D721Med (cell line): ENCODE results near the gene ECT2L.
A peak's percentile ranks its signal among the peaks of the same experiment; 100 is the strongest.

Source experiments
- DNase-seq: peaks from one replicate; pipeline ENCODE4 v3.0.0; 2011; ENCODE audit warnings: low spot score; ENCODE audit not compliant: insufficient read length
- FAIRE-seq: peaks from 2 replicates; lab custom pipeline; 2011; peaks lifted over from hg19 to GRCh38; lab: Jason Lieb, UNC
- TF ChIP-seq, protein P1 (sequence below): IDR thresholded peaks from 2 replicates; pipeline ENCODE4 v1.5.1; 2012; ENCODE audit warnings: mild to moderate bottlenecking, control low read depth; ENCODE audit not compliant: insufficient read depth; ENCODE audit errors: missing control alignments

The ECT2L gene, protein sequence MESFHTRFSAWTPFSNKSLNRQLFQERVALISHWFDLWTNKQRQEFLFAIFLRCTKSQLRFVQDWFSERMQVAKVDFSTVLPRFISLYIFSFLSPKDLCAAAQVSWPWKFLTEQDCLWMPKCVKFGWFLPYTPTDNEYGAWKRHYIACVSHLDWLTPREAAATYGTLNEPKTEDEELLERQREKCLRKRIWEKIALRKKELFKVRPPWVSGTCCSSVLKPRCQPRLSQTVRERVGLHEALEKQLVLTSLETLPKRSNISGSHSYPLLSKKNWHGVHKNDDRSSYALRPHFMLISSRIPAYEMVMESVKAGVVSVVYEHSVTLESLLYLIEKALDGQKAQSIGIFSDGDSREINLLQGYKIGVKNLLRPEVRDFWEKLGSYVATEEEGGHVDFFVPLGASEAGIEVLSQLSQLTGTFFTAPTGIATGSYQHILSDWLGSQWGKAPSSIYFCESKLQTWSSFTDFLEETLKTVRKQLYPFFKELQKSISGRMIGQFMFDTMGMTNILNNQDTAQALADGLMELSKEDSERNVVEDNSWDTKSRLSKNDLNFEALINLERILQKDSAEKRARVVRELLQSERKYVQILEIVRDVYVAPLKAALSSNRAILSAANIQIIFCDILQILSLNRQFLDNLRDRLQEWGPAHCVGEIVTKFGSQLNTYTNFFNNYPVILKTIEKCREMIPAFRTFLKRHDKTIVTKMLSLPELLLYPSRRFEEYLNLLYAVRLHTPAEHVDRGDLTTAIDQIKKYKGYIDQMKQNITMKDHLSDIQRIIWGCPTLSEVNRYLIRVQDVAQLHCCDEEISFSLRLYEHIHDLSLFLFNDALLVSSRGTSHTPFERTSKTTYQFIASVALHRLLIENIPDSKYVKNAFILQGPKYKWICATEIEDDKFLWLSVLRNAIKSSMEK

DNA sequence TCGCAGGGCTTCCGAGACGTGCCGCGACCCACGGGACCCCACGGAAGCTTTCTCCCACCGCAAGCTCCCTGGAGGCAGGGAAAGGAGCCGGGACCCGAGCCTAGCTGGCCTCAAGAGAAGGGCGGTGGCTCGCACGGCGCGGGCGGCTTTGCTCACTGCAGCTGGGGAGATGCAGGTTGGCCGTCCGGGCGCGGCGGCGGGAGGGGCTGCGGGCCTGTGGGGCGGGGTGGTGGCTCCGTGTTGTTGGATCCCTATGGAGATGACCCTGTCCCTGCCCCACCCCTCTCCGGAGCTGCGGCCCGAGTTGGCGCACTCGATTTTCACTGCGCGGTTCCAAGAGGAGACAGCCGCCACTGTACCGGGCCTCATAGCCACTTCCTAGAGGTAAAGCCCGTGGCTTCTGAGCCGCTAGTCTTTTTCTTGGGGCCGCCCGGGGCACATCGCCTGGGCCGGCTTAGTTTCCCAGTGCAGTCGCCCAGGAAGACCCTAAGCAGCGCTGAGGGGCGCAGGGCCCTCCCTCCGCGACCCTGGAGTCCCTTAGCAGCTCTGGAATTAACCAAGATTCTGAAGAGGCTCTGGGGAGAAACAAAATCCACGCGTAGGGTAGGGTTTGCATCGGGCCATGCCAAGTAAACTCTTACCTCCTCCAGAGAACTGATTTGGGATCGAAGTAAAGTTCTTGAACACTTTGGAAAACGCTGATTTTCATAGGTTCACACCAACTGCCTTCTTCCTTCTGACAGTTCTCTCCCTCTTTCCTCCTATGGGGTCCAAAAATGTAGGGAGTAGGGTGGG is at the start of gene ECT2L:
TSS of gene ECT2L (plus strand) at position 279 of the 795 bp plus-strand sequence. CDS start 17,188 bp downstream, outside the sequence.
- TF ChIP-seq, protein P1, sequence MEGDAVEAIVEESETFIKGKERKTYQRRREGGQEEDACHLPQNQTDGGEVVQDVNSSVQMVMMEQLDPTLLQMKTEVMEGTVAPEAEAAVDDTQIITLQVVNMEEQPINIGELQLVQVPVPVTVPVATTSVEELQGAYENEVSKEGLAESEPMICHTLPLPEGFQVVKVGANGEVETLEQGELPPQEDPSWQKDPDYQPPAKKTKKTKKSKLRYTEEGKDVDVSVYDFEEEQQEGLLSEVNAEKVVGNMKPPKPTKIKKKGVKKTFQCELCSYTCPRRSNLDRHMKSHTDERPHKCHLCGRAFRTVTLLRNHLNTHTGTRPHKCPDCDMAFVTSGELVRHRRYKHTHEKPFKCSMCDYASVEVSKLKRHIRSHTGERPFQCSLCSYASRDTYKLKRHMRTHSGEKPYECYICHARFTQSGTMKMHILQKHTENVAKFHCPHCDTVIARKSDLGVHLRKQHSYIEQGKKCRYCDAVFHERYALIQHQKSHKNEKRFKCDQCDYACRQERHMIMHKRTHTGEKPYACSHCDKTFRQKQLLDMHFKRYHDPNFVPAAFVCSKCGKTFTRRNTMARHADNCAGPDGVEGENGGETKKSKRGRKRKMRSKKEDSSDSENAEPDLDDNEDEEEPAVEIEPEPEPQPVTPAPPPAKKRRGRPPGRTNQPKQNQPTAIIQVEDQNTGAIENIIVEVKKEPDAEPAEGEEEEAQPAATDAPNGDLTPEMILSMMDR: no peak
- FAIRE-seq (no peak), DNase-seq (no peak)

DNA sequence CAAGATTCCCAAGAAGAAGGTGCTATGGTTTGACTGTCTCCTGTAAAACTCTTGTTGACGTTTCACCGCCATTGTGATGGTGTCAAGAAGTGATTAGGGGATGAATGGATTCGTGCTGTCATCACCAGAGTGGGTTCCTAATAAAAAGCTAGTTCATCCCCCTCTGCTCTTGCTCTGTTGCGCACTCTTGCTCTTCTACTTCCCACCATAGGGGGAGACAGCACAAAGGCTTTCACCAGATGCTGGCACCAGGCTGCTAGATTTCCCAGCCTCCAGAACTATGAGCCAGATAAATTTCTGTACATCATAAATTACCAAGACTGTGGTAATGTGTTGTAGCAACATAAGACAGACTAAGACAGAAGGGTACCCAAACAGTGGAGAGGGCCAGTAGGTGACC is 43.9 kb upstream of the ECT2L start:
- FAIRE-seq: no peak
- TF ChIP-seq, protein P1: no peak
- DNase-seq: no peak

DNA sequence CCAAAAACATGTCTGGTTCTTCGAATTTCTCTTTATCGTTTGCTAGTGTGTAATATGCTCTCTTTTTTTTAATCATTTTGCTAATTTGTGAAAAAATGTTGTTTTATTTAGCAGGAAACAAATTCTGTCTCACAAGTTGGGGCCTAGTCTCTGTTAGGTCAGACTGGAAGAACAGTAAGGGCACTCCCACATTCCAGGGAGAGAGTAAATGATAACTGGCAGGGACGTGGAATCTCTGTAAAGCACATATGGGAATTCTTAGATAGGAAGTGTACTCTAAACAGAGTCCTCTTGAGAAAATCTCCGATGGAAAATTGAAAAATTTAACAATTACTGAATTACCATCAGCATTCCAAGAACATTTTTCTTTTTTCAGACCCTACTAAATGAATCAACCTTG is 38.8 kb upstream of the ECT2L start:
- DNase-seq (no peak), FAIRE-seq (no peak)
- TF ChIP-seq, protein P1: no peak

DNA sequence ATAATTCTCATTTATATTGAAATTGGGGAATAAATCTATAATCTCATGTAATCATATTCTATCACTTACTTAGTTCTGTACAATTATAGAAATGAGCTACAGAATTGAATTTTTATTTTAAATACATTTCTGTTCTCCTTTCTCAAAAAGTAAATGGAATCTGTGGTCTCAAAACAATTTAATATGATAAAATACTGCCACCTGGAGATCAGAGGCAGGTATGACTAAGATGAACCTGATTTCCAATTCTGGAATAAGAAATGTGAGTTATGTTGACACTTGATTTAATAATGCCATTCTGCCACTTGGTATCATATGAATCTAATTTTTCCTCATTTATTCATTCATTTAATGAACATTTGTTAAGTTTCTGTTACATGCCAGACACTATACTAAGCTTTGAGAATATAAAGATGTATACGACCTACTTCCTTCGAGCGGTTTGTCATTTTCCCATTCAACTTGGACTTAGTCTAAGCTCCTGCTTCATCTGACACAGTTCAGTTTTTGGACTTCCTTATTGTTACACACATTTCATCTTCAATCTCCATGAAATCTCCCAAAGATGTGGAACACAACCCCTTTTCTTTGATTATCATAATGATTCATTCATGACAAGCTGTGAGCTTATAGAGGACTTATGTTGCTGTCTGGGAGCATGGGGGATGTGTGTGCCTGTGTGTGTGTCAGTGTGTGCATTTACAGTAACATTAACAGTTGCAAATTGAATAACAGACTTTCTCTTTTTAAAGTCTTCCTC is 29.8 kb upstream of the ECT2L start:
- TF ChIP-seq, protein P1: peak; percentile 75
- peak; percentile 81 for FAIRE-seq
- no peak for DNase-seq

DNA sequence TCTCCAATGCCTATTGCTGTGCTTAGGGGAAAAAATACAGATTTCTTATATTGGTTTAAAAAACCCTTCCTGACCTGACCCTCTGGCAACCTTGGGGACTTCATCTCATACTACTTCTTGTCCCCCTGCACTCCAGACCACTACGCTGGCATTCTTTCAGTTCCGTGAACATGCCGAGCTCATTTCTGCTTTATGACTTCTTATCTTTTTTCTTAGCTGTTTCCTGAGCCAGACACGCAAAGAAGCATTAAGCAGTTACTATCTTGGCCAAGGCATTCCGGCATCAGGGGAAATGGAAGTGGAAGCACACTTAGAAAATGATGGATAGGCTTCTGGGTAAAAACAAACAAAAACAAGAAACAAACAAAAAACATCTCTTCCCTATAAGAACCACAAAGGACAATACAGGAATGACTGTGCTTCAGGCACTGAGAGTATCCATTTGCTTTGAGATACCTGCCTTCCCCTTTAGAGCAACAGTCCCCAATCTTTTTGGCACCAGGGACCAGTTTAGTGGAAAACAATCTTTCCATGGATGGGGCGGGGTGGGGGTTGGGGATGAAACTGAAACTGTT is 26.7 kb upstream of the ECT2L start:
- FAIRE-seq (no peak), DNase-seq (no peak)
- TF ChIP-seq, protein P1: no peak
